ENCODE data around the gene BEND7. TPM values are rescaled to one million over a fixed set of nuclear protein-coding genes. Genes with fewer than 3 reads are reported as not detected.

The BEND7 gene
- total and polyA plus RNA-seq, 7 donors = 6.1 to 27.6 (median 21.6) TPM

DNA sequence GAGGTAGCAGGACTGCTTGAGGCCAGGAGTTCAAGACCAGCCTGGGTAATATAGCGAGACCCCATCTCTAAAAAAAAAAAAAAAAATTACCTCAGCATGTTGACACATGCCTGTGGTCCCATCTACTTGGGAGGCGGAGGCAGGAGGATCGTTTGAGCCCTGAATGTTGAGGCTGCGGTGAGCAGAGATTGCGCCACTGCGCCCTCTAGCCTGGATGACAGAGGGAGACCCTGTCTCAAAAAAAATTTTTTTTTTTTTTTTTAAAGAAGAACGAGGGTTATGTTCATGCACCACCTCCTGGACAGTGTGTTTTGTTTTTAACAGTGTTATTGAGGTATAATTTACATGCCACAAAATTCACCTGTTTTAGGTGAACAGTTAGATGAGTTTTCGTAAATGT, 129.6 kb downstream of the BEND7 start:
- H3K27me3 ChIP-seq (ENCODE audit: insufficient read depth in 3 of 3, low read length in 2 of 3) = peaks cover 0 to 3% (median 3%) of the 10 kb centered on the region in 3 donors
- intact Hi-C loops (cut with DNase I) = no loop called here
- no peaks in the 10 kb centered on the region for H3K9me3 ChIP-seq
- no peak for DNase-seq
- H3K4me1 ChIP-seq = no peaks in the 10 kb centered on the region
- no peak overlapping the region for H3K4me3 ChIP-seq
- H3K27ac ChIP-seq = no peak overlapping the region
- no peak for ATAC-seq
- H3K36me3 ChIP-seq (ENCODE audit: insufficient read depth in 1 of 2, low read depth in 1 of 2) = no peaks in the 10 kb centered on the region
- TF ChIP-seq, protein P1, sequence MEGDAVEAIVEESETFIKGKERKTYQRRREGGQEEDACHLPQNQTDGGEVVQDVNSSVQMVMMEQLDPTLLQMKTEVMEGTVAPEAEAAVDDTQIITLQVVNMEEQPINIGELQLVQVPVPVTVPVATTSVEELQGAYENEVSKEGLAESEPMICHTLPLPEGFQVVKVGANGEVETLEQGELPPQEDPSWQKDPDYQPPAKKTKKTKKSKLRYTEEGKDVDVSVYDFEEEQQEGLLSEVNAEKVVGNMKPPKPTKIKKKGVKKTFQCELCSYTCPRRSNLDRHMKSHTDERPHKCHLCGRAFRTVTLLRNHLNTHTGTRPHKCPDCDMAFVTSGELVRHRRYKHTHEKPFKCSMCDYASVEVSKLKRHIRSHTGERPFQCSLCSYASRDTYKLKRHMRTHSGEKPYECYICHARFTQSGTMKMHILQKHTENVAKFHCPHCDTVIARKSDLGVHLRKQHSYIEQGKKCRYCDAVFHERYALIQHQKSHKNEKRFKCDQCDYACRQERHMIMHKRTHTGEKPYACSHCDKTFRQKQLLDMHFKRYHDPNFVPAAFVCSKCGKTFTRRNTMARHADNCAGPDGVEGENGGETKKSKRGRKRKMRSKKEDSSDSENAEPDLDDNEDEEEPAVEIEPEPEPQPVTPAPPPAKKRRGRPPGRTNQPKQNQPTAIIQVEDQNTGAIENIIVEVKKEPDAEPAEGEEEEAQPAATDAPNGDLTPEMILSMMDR (IDR thresholded peaks at IDR 0.05) = no peak
- 79 to 84% (median 81%) methylated on average over 8 of the region's 8 CpGs for WGBS, 3 donors

DNA sequence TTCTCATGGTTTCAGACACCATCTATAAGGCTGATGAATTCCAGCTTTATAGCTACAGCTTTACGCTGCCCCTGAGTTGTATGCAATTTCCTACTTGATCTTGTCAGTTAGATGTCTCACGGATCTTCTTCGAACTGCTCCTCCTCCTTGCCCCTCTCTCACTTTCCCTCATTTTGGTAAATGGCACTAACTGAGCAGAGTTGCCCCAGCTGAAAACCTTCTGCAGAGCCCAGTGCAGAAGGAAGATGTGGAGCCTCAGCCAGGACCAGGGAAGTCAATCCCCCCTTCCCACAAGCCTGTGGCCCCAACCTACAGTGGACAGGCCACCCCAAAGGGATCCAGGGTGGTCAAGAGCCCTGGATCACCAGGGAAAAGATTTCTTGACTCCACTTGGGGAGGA, 131.8 kb downstream of the BEND7 start:
- H3K27me3 ChIP-seq (ENCODE audit: insufficient read depth in 3 of 3, low read length in 2 of 3) = peaks cover 0 to 3% (median 3%) of the 10 kb centered on the region in 3 donors
- TF ChIP-seq, protein P1 (IDR thresholded peaks at IDR 0.05) = no peak
- H3K9me3 ChIP-seq = no peaks in the 10 kb centered on the region
- intact Hi-C loops (cut with DNase I) = no loop called here
- ATAC-seq = no peak
- no peak overlapping the region for H3K27ac ChIP-seq
- H3K4me1 ChIP-seq = no peaks in the 10 kb centered on the region
- no peak for DNase-seq
- 93 to 100% (median 94%) methylated on average over 3 of the region's 3 CpGs for WGBS, 3 donors
- H3K4me3 ChIP-seq = no peak overlapping the region
- no peaks in the 10 kb centered on the region for H3K36me3 ChIP-seq (ENCODE audit: insufficient read depth in 1 of 2, low read depth in 1 of 2)

DNA sequence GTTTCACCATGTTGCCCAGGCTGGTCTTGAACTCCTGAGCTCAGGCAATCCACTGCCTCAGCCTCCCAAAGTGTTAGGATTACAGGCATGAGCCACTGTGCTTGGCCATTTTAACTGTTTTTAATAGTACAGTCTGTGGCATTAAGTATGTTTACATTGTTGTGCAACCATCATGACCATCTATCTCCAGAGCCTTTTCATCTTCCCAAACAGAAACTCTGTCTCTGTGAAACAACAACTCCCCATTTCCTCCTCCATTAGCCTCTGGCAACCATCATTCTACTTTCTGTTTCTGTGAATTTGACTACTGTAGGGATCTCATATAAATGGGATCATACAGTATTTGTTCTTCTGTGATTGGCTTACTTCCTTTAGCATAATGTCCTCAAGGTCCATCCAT, 132.4 kb downstream of the BEND7 start:
- Histone ChIP-seq H3K36me3 (ENCODE audit: insufficient read depth in 1 of 2, low read depth in 1 of 2) (no peaks in the 10 kb centered on the region), H3K27me3 (ENCODE audit: insufficient read depth in 3 of 3, low read length in 2 of 3) (peaks cover 0 to 3% (median 2%) of the 10 kb centered on the region in 3 donors), H3K4me3 (no peak overlapping the region), H3K9me3 (no peaks in the 10 kb centered on the region), H3K4me1 (no peaks in the 10 kb centered on the region), H3K27ac (no peak overlapping the region)
- ATAC-seq = no peak
- TF ChIP-seq, protein P1 (IDR thresholded peaks at IDR 0.05) = no peak
- intact Hi-C loops (cut with DNase I) = no loop called here
- no peak for DNase-seq

DNA sequence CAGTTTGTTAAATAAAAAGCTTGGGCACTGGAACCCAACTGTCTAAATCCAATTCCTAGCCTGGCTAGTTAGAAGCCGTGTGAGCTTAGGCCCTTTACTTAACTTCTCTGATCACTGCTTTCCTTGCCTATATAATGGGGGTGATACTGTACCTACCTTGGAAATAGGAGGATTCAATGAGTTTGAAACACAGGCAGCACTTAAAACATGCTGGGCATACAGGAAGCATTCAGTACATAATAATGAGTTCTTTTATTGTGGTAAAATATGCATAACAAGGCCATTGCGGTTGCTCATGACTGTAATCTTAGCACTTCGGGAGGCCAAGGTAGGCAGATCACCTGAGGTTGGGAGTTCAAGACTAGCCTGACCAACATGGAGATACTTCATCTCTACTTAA, 133.3 kb downstream of the BEND7 start:
- H3K9me3 ChIP-seq = no peaks in the 10 kb centered on the region
- no peaks in the 10 kb centered on the region for H3K4me1 ChIP-seq
- WGBS, 3 donors = 85 to 87% (median 86%) methylated on average over 3 of the region's 3 CpGs
- H3K27me3 ChIP-seq (ENCODE audit: insufficient read depth in 3 of 3, low read length in 2 of 3) = peaks cover 0 to 3% (median 0%) of the 10 kb centered on the region in 3 donors
- no peaks in the 10 kb centered on the region for H3K36me3 ChIP-seq (ENCODE audit: insufficient read depth in 1 of 2, low read depth in 1 of 2)
- no peak overlapping the region for H3K27ac ChIP-seq
- no peak overlapping the region for H3K4me3 ChIP-seq
- ATAC-seq = no peak
- intact Hi-C loops (cut with DNase I) = no loop called here
- TF ChIP-seq, protein P1 (IDR thresholded peaks at IDR 0.05) = no peak
- no peak for DNase-seq

DNA sequence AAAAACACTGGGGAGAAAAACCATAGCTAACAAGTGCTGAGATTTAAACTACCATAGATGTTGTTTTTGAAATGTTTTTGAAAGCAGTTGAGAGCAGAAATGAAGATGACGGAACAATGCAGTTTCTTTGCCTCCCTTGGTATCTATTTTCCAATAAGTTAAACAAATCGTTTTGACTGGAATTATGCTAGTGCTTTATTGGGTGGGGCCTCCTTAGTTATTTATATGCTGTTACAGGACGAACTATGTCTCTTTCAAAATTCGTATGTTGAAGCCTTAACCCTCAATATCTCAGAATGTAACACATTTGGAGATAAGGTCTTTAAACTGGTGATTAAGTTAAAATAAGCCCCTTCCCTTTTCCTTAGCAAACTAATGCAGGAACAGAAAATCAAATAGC, 135.2 kb downstream of the BEND7 start:
- H3K4me1 ChIP-seq = no peaks in the 10 kb centered on the region
- no peak overlapping the region for H3K4me3 ChIP-seq
- H3K27me3 ChIP-seq (ENCODE audit: insufficient read depth in 3 of 3, low read length in 2 of 3) = peaks cover 0 to 3% (median 0%) of the 10 kb centered on the region in 3 donors
- intact Hi-C loops (cut with DNase I) = no loop called here
- H3K27ac ChIP-seq = no peak overlapping the region
- TF ChIP-seq, protein P1 (IDR thresholded peaks at IDR 0.05) = no peak
- WGBS, 3 donors = 57 to 73% (median 58%) methylated on average over 4 of the region's 4 CpGs
- H3K36me3 ChIP-seq (ENCODE audit: insufficient read depth in 1 of 2, low read depth in 1 of 2) = no peaks in the 10 kb centered on the region
- no peak for DNase-seq
- ATAC-seq = no peak
- H3K9me3 ChIP-seq = no peaks in the 10 kb centered on the region

Data from psoas muscle (tissue), 8 donors.